KBM-7 (cell line): ENCODE results near the gene CSPG4.

Source experiments
- DNase-seq: peaks from one replicate; pipeline ENCODE4 v3.0.0-alpha.2; 2015
- in situ Hi-C: fragments of 300-500 bp; cut with MboI; formaldehyde crosslinking; loops from 2 replicates; pipeline ENCODE4 v1.14.3; 2020; ENCODE audit warnings: low sequenced_read_pairs, low pct_unique_long_range_greater_than_20kb, mixed read lengths

The CSPG4 gene

DNA sequence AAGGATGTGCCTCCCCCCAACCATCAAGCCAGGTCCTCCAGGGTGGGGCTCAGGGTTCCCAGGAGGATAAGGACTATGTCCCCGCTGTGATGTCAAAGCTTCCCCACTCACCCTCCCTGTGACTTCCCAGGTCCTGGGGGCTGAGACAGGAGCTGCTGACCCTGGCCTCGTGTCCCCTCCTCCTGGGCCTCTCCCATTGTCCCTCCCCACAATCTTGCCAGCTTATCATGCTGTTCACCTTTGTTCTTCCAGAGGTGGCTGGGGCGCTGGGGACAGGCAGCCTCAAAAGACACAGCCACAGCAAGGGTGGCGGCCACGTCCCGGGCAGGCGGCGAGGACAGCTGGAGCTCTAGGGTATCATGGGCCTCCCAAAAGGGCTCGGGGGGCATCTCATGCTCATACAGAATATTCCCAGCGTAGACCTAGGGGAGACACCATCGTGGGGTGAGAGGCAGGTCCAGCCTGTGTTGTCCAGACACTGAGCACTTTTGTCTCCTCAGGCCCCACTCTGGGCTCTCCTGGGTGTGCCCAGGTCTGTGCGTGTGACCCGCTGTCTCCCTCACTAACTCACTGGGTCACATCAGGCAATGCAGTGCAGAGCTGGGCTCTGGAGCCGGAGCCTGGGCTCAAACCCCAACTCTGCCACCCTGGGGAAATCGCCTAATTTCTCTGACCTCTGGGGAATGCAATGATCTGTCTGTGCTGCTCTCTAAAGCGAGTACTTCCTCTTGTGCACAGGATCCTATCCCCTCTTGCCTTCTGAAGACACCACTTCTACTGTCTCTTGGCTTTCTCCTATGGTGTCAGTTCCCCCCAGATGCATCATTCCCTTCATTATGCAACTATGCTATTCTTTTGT, 35.0 kb downstream of the CSPG4 start:
- DNase-seq: no peak
- in situ Hi-C loops: no loop called here

DNA sequence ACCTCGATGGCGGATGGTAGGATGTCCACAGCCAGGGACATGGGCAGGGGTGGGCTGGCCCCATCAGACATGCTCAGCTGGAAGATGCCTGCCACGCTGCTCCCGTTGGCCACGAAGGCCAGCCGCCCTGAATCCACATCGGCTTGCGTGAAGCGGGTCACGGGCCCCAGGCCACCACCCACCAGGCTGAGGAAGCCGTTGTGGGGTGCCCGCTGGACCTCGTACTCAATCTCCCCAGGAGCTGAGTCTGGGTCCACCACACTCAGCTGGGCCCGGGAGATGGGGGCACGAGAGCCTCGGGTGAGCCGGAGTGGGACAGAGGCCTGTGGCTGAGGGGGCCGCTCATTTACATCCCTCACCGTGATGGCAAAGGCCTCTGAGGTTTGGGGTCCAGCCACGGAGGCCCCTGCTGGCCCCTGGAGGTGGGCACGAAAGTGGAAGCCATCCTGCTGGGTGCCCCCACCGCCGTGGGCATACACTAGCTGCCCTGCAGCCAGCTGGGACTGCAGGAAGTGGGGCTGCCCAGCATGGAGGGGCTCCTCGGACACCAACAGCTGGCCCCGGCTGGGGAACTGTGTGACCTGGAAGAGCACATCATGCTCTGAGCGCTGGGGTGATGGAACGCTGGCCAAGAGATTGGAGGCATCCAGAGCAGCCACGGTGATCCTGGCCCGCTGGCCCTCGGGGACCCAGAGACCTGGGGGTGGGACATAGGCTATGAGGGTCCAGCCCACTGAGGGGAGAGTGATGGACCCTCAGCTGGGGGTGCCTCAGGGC, 35.8 kb downstream of the CSPG4 start:
- no peak for DNase-seq
- in situ Hi-C loops: no loop called here

DNA sequence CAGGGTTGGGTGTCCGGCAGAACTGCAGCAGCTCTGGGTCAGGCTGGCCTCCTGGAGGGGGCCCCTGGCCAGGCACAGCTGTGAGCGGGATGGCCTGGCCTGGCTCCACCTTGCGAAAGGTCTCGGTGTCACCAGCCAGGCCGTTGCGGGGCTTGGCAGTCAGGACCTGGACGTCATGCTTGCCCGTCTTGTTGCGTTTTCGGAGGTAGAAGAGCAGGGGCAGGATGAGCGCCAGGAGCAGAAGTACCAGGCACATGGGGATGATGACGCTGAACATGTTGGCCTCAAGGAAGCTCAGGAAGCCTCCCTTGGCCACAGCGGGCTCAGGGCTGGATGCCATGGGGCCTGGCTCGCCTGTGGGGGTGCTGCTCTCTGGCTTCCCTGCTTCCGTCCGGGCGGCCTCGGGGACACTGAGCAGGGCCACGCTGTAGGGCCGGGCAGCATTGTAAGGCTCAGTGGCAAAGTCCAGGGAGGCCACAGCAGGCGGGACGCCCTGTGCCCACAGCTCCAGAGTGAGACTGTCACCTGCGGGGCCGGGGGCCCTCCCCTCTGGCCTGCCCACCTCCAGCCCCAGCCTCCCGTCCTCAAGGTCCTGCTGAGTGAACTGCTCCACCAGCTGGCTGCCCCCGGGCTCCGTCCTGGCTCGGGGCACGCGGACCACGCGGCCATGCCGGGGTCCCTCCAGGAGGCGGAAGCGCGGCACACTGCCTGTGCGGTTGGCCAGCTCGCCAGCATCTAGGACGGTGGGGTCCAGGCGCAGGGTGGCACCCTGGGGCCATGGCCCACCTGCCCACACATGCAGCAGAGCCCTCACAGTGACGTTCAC, 36.9 kb downstream of the CSPG4 start:
- in situ Hi-C loops: no loop called here
- DNase-seq: no peak

DNA sequence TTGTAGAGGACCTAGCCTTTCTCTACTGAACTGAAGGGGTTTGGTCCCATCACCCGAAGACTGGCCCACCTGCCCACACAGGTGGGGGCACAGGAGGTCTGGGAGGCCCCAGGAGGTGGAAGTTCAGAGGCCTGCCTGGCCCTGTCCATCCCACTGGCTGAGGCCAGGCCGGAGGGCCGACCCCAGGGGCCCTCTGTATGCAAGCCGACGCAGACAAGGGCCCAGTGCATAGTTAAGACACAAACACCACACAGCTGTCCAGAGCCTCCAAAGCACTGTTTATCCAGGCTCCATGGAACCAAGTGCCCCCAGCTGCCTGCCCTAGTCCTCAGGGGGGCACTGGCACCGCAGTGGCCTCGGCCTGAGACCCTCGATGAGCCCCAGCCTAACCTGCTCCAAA, 38.3 kb downstream of the CSPG4 start:
- in situ Hi-C loops: loop anchor here (25.0 kb wide), 1 partner anchor 662 kb away; the partner anchor contains the start of gene PPCDC
- no peak for DNase-seq

DNA sequence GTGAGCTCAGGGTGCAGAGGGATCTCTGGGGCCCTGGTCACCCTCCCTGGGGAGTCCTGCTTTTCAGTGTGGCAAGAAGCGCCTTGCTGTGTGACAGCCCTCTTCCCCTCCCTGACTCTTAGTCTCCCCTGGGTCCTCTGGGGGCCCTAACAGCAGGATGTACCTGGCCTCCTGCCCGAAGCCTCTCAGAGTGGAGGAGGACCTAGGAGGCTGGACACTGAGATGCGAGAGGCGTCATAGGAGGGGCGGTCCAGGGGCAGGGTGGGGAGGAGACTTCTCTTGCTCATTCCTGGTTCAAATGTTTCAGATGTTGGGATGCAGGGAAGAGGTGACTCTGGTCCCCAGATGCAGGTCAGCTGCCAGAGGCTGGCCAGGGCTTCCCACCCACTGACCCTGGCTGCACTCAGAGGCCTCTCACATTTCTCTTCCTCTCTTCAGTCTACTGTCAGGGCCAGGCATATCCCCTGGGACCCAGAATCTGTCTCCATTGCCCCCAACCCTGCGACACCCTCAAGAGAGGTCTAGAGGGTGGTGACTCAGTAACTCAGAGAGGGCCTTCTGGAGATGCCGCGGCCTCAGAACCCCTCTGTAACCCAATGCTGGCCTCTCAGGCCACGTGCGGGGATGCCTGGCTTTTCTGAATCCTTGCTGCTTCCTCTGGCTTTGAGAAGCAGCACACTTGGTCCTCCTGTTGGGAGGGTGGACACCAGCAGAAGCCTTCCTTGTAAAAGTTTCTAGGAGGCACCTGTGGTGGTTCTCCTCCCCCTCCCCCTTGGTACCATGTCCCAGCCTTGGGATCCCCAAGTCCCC, 39.0 kb downstream of the CSPG4 start:
- in situ Hi-C loops: loop anchor here (25.0 kb wide), 1 partner anchor 661 kb away; the partner anchor contains the start of gene PPCDC
- DNase-seq: no peak

DNA sequence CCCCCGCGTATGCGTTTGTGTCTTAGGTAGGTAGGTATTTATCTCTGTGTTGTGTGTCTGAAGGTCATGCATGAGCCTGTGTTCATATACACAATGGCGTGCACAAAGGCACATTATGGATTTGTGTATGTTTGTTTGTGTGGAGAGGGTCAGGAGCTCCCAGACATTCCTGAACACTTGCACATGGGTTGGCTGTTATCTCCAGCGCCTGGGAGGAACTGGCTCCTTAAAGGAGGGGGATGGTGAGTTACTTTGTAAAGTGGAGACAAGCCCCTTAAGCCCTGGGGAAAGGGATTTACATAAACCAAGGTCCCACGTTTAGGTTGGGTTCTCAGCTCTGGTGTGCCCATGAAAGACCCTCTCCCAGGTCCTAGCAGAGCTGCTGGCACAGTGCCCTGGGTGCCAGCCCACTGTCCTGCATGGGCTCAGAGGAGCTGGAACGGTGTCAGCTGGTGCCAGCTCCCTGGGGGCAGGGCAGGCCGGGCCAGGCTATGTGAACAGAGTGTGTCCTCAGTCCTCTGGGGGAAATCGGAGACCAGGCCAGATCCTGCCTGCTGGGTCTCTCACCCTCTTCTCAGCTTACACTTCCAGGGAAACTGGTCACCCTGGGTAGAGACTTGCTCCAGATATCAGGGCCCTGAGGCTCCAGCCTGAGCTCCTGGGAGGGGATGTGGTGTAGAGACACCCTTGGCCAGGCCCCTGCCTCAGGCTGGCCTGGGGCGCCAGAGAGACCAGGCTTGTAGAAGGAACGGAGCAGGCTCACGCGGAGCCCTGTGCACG, 39.8 kb downstream of the CSPG4 start:
- no peak for DNase-seq
- in situ Hi-C loops: loop anchor here (25.0 kb wide), 1 partner anchor 661 kb away; the partner anchor contains the start of gene PPCDC

DNA sequence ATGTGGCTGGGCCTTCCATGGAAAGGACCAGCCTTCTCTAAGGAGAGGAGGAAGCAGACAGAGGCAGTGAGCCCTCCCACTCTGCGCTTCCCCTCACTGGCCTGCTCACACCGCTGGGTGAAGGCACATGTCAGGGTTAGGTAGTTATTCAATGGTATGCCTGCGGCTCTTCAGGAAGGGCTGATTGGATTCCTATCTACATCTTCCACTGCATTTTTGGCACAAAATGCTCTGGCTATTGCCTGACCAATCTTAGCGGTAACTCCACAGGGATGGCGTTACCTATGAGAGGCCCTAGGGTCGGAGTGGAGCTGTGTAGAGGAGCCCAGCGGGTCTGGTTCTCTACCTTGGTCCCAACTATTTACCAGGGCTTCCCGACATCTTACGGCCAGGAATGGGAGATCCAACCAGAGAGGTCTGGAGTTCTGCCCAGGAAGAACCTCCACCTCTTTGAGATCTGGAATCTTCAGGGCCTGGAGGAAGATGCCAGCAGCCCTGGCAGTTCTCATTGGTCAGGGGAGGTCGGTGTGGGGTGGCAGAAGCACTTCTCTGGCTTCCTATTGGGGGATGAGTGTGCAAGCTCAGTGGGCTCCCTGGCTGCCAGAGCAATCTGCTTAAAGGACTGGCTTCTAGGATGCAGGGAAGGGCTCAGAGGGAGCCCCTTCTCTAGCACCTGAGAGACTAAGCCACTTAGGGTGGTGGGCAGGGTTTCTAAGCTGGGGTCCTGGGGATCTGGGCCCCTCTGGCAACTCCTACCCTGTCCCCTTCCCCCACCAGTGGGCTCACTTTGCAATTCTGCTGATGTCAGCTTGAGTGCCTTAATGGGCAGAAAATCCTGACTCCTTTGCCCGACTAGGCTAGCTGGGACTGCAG, 40.7 kb downstream of the CSPG4 start:
- DNase-seq: peak; percentile 45
- in situ Hi-C loops: loop anchor here (25.0 kb wide), 1 partner anchor 660 kb away; the partner anchor contains the start of gene PPCDC

DNA sequence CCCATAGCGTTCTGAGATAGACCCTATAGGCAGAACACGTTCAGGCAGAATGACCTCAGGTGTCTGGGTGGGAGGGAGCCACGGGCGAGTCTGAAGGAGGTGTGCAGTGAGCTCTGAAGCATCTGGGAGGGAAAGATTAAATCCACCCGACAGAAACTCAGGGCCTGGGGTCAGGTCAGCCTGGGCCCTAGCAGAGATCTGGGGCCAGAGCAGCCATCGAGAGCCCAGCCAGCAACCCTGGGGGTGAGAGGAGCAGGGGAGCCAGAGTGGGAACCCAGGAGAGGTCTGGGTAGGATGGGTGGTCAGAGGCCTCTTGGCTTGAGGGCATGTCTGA, 42.8 kb downstream of the CSPG4 start:
- in situ Hi-C loops: loop anchor here (25.0 kb wide), 1 partner anchor 658 kb away; the partner anchor contains the start of gene PPCDC
- DNase-seq: no peak

DNA sequence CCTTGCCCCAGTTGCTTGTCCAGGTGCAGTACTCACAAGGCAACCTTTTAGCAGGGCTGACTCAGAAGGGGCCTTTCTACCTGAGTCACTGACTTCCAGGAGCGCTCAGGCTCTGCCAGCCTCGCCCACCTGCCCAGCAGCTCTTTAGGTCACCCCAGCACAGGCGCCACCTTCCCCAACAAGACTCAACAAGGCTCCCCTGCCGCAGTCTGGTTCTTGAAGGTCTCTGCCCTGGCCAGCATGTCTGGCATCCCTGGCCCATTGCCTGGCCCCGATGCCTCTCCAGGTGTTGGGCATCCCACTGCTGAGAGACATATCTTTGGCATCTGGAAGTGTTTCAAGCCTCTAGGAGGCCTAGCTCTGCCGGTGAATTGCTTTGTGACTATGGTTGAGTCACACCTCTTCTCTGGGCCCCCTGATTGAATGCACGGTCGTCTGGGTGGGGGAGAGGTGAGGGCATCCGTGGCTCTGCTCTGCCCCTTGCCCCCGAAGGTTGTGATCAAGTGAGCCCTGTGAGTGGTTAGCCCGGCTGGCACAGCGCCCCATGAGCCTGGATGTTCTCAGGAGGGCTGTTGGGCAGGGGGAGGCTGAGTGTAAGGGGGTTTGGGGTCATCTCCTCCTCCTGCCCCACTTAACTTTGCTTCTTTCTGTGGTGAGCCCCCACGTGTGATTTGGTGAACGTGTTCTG, 43.3 kb downstream of the CSPG4 start:
- DNase-seq: no peak
- in situ Hi-C loops: loop anchor here (25.0 kb wide), 1 partner anchor 657 kb away; the partner anchor contains the start of gene PPCDC

DNA sequence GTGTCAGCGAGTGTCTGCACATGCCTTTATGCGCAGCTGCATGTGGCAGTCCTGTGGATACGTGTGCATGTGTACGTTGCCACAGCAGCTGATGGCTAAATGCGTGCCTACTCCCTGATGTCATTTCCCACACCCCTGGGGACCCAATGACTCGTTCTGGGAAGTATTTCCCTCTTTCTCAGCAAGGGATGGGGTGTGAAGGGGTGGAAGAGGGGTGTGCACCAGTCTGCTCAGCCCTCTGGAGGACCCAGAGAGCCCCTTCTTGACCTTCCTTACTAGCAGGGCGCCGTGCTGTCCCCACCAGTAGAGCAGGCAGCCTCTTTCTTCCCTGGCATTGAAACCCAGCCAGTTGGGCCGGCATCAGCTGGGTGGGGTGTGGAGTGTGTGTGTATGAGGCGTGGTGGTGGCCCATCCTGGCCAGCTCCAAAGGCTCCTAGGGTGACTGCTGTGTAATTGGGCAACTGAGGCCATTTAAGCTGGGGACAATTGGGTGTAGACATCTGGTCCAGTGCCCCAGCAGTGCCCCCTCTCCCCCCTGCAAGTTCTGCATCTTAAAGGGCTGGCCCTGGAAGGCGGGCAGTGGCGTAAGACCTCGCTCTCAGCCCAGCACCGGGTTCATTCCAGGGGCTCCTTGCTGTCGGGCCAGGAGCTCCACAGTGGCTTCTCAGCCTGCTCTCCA, 45.7 kb downstream of the CSPG4 start:
- no peak for DNase-seq
- in situ Hi-C loops: loop anchor here (25.0 kb wide), 1 partner anchor 655 kb away; the partner anchor contains the start of gene PPCDC

DNA sequence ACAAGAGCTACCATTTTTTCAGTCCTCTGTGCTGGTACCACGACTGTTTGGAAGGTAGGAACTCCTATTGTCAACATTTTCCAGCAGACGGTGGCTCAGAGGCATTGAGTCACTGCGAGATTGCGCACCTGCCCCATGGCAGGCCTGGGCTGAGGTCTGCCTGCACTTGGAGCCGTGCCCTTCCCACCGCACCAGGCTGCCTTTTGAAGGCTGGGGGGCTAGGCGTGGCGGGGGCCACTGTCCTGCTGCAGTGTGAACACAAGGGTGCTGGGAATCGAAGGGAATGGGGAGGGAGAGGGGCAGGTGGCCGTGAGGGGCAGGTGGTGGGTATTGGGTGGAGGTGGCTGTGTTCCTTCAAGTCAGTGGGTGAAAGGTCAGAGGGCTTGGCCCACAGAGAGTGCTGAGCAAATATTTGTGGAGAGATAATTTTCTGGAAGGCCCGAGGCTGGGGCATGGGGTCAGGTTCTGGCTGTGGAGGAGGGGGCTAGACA, 48.7 kb downstream of the CSPG4 start:
- in situ Hi-C loops: loop anchor here (25.0 kb wide), 1 partner anchor 652 kb away; the partner anchor contains the start of gene PPCDC
- DNase-seq: no peak

DNA sequence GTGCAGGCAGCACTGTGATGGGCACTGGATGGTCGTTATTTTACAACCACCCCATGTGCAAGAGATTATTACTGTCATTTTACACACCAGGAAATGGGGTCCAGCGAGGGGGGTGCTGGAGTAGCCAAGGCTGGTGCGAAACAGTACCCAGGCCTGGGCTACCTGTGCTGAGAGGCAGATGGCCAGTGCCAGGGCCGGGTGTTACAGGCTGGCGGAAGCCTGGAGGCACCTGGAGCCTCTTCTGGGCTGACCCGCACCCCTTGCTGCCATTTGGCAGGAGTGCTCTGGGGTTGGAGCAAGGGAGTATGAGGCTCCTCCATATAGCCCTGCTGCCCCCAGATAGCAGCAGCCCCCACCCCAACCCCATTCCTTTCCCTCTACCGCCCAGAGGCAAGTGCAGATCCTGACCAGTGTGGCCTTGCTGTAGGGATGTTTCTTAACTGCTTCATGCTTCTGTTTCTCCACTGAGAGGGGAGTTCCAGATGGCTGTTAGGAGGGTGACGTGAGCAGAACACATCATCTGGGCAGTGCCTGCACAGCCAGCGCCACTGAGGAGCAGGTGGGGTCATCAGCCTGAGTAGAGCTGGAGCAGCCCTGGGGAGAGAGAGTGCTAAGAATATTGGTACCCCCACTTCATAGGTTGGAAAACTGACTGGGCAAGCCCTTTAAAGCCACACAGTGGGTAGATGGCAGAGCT, 49.7 kb downstream of the CSPG4 start:
- no peak for DNase-seq
- in situ Hi-C loops: loop anchor here (25.0 kb wide), 1 partner anchor 651 kb away; the partner anchor contains the start of gene PPCDC

DNA sequence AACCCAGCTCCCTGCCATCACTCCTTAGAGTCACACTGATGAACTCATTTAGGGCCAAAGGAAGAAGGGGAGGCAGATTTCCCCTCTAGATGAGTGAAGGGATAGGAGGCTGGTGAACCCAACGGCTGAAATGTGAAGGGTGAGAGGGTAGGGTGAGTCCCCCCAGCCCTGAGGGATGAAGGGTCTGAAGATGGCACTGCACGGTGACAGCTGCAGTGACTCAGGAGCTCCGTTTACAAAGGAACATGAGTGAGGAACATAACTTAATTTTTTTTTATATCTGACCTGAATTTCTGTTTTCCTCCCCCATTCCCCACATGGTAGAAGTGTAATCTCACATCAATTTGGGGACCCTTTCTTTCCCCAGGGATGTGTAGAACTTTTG, 50.9 kb downstream of the CSPG4 start:
- DNase-seq: no peak
- in situ Hi-C loops: loop anchor here (25.0 kb wide), 1 partner anchor 649 kb away; the partner anchor contains the start of gene PPCDC

DNA sequence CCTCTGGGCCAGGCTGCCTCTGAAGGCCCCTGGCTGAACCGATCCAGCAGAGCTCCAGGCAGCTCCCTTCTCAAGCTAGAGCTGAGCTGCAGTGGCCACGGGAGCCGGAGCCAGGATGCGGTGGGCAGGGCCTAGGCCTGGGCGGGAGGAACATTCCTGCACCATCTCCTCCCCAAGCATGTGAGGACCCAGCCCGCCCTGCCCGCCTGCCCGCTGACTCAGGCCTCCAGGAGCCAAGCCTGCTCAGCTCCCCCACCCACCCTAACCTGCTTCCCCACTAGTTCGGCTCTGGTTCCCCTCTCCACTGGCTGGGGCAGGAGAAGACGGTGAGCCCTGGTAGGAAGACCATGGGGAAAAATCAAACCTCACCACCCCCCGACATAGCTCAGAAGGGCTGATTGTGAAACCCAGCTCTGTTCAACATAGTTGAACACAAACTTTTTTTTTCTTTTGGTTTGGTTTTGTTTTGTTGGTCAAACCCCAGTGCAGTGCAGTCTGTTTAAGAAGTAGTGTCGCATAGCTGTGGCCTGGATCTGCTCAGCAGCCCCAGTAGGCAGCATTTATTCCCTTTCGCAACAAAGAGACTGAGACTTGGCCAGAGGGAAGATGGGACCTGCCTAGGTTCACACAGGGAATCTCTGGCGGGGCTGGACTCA, 51.4 kb downstream of the CSPG4 start:
- in situ Hi-C loops: loop anchor here (25.0 kb wide), 1 partner anchor 649 kb away; the partner anchor contains the start of gene PPCDC
- DNase-seq: no peak
